ENCODE results near the gene SEZ6L. TPM values are rescaled to one million over a fixed set of nuclear protein-coding genes. Genes with fewer than 3 reads are reported as not detected.

The SEZ6L gene
- total RNA-seq, 1 donor from 2014 or later: 0.05 TPM

DNA sequence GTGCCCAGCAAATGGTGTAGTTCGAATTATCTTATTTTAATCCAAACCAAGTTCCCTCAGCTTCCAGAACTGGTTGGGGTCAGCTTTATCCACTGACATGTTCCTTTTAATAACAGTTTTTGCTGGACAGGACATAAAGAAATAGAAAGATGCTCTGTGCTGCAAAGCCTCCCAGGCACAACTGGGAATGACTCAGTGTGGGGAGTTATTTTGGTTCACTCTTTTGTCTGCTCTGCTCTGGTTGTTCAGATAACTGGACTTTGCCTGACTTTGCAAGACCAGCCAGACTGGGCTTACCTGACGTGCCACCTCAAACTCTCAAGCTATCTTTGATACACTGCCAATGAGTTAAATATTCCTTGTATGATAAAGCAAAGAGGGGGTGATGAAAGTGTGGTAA is 25.6 kb downstream of the SEZ6L start:
- DNase-seq (ENCODE audit: low spot score): no peak
- H3K4me1 Mint-ChIP-seq (ENCODE audit: low read depth): no peaks in the 10 kb centered on the region
- H3K27me3 Mint-ChIP-seq (ENCODE audit: low read depth): peaks cover 2% of the 10 kb centered on the region
- H3K4me3 Mint-ChIP-seq (ENCODE audit: unreplicated experiment): no peak overlapping the region
- TF ChIP-seq CTCF (IDR thresholded peaks at IDR 0.05): no peak
- H3K9me3 Mint-ChIP-seq (ENCODE audit: low read depth): no peaks in the 10 kb centered on the region
- no peaks in the 10 kb centered on the region for H3K36me3 Mint-ChIP-seq (ENCODE audit: low read depth)
- no peak overlapping the region for H3K27ac Mint-ChIP-seq (ENCODE audit: unreplicated experiment)

DNA sequence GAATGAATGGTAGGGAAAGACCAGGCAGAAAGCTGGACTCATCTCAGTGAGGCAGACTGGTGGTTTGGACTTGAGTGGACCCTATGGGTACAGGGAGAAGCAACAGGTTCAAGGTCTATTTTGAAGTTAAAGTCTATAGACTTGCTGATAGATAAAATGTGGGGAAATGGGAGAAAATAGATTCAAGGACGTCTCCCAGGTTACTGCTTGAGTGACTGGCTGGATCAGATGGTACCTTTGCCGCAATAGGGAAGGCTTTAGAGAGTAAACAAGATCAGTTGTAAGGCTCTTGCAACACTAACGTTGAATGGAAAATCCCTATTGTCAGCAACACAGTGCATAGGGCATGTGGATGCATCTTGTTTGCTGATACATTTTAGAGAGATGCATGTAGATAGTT is 27.4 kb downstream of the SEZ6L start:
- H3K4me3 Mint-ChIP-seq (ENCODE audit: unreplicated experiment): no peak overlapping the region
- no peak for TF ChIP-seq CTCF (IDR thresholded peaks at IDR 0.05)
- H3K36me3 Mint-ChIP-seq (ENCODE audit: low read depth): no peaks in the 10 kb centered on the region
- peaks cover 2% of the 10 kb centered on the region for H3K27me3 Mint-ChIP-seq (ENCODE audit: low read depth)
- H3K27ac Mint-ChIP-seq (ENCODE audit: unreplicated experiment): no peak overlapping the region
- H3K4me1 Mint-ChIP-seq (ENCODE audit: low read depth): no peaks in the 10 kb centered on the region
- no peak for DNase-seq (ENCODE audit: low spot score)
- H3K9me3 Mint-ChIP-seq (ENCODE audit: low read depth): no peaks in the 10 kb centered on the region

DNA sequence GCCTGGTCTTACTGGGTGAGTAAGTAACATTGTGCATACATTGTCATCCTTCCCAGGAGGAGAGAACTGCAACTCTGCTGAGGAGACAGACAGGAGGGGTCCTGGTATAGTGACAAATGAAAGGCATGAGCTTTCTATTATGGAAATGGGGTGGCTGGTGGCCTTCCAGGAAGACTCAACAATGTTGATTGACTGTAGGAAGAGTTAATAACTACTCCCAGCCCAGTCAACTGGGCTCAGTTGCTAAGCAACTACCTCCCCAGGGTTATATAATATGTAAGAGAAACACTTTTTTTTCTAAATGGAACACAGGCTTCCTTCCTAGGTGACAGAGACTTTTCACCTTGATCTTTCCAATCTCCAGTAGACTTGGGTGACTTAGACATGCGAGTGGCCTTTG is 28.2 kb downstream of the SEZ6L start:
- DNase-seq (ENCODE audit: low spot score): no peak
- Mint-ChIP-seq H3K4me3 (ENCODE audit: unreplicated experiment) (no peak overlapping the region), H3K9me3 (ENCODE audit: low read depth) (no peaks in the 10 kb centered on the region), H3K27me3 (ENCODE audit: low read depth) (peaks cover 4% of the 10 kb centered on the region), H3K36me3 (ENCODE audit: low read depth) (no peaks in the 10 kb centered on the region), H3K27ac (ENCODE audit: unreplicated experiment) (no peak overlapping the region), H3K4me1 (ENCODE audit: low read depth) (no peaks in the 10 kb centered on the region)
- TF ChIP-seq CTCF (IDR thresholded peaks at IDR 0.05): no peak

DNA sequence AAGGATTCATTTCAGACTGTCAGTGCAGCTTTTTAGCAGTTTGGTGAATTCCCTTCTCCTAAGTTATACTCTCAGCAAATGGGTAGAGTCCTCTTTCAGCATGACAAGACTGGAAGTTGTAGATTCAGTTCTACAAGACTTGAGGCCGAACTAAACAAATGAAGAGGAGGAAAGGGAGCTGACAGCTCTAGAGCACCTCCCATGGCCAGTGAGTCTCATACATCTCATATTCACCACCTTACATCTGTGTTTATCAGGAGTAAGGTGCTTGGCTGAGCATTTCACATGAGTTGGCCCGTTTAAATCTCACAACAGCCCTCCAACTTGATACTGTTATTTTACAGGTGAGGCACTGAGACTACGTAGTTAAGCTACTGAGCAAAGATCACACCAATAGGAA is 30.4 kb downstream of the SEZ6L start:
- Mint-ChIP-seq H3K9me3 (ENCODE audit: low read depth) (no peaks in the 10 kb centered on the region), H3K27me3 (ENCODE audit: low read depth) (peaks cover 5% of the 10 kb centered on the region), H3K4me1 (ENCODE audit: low read depth) (no peaks in the 10 kb centered on the region), H3K4me3 (ENCODE audit: unreplicated experiment) (no peak overlapping the region), H3K36me3 (ENCODE audit: low read depth) (no peaks in the 10 kb centered on the region), H3K27ac (ENCODE audit: unreplicated experiment) (no peak overlapping the region)
- no peak for DNase-seq (ENCODE audit: low spot score)
- TF ChIP-seq CTCF (IDR thresholded peaks at IDR 0.05): no peak

GRCh38 chr22:26202280-26202924 is 33.1 kb downstream of the SEZ6L start:
- DNase-seq (ENCODE audit: low spot score): no peak
- H3K4me3 Mint-ChIP-seq (ENCODE audit: unreplicated experiment): no peak overlapping the region
- no peaks in the 10 kb centered on the region for H3K9me3 Mint-ChIP-seq (ENCODE audit: low read depth)
- H3K27me3 Mint-ChIP-seq (ENCODE audit: low read depth): peaks cover 16% of the 10 kb centered on the region
- H3K27ac Mint-ChIP-seq (ENCODE audit: unreplicated experiment): no peak overlapping the region
- no peak for TF ChIP-seq CTCF (IDR thresholded peaks at IDR 0.05)
- H3K4me1 Mint-ChIP-seq (ENCODE audit: low read depth): no peaks in the 10 kb centered on the region
- no peaks in the 10 kb centered on the region for H3K36me3 Mint-ChIP-seq (ENCODE audit: low read depth)
